ENCODE data around the gene ANO7.

The ANO7 gene

GRCh38 chr2:241161646-241162281, 26.7 kb upstream of the ANO7 start:
- Histone ChIP-seq H3K9me3 (ENCODE audit: control insufficient read depth, low read length) (no peaks in the 10 kb centered on the region), H3K36me3 (ENCODE audit: control insufficient read depth, insufficient read depth, low read length) (peaks cover 5% of the 10 kb centered on the region), H3K9ac (ENCODE audit: low read length) (no peak overlapping the region), H3K27me3 (ENCODE audit: control insufficient read depth, insufficient read depth, low read length) (no peaks in the 10 kb centered on the region), H3K4me3 (ENCODE audit: low read length) (no peak overlapping the region), H3K4me1 (ENCODE audit: control insufficient read depth, insufficient read depth, low read length) (no peaks in the 10 kb centered on the region)

GRCh38 chr2:241163601-241164118, 24.8 kb upstream of the ANO7 start:
- Histone ChIP-seq H3K4me1 (ENCODE audit: control insufficient read depth, insufficient read depth, low read length) (no peaks in the 10 kb centered on the region), H3K9me3 (ENCODE audit: control insufficient read depth, low read length) (no peaks in the 10 kb centered on the region), H3K27me3 (ENCODE audit: control insufficient read depth, insufficient read depth, low read length) (no peaks in the 10 kb centered on the region), H3K4me3 (ENCODE audit: low read length) (no peak overlapping the region), H3K36me3 (ENCODE audit: control insufficient read depth, insufficient read depth, low read length) (peaks cover 7% of the 10 kb centered on the region), H3K9ac (ENCODE audit: low read length) (no peak overlapping the region)

GRCh38 chr2:241168366-241168765, 20.1 kb upstream of the ANO7 start:
- peaks cover 15% of the 10 kb centered on the region for H3K36me3 ChIP-seq (ENCODE audit: control insufficient read depth, insufficient read depth, low read length)
- no peaks in the 10 kb centered on the region for H3K27me3 ChIP-seq (ENCODE audit: control insufficient read depth, insufficient read depth, low read length)
- H3K9me3 ChIP-seq (ENCODE audit: control insufficient read depth, low read length): no peaks in the 10 kb centered on the region
- no peak overlapping the region for H3K9ac ChIP-seq (ENCODE audit: low read length)
- H3K4me1 ChIP-seq (ENCODE audit: control insufficient read depth, insufficient read depth, low read length): no peaks in the 10 kb centered on the region
- H3K4me3 ChIP-seq (ENCODE audit: low read length): no peak overlapping the region

GRCh38 chr2:241173557-241173956, 14.9 kb upstream of the ANO7 start:
- Histone ChIP-seq H3K9ac (ENCODE audit: low read length) (no peak overlapping the region), H3K4me3 (ENCODE audit: low read length) (no peak overlapping the region), H3K9me3 (ENCODE audit: control insufficient read depth, low read length) (no peaks in the 10 kb centered on the region), H3K36me3 (ENCODE audit: control insufficient read depth, insufficient read depth, low read length) (peaks cover 12% of the 10 kb centered on the region), H3K27me3 (ENCODE audit: control insufficient read depth, insufficient read depth, low read length) (no peaks in the 10 kb centered on the region), H3K4me1 (ENCODE audit: control insufficient read depth, insufficient read depth, low read length) (no peaks in the 10 kb centered on the region)

GRCh38 chr2:241177526-241178334, 10.7 kb upstream of the ANO7 start:
- H3K9me3 ChIP-seq (ENCODE audit: control insufficient read depth, low read length): no peaks in the 10 kb centered on the region
- H3K27me3 ChIP-seq (ENCODE audit: control insufficient read depth, insufficient read depth, low read length): no peaks in the 10 kb centered on the region
- no peak overlapping the region for H3K9ac ChIP-seq (ENCODE audit: low read length)
- no peaks in the 10 kb centered on the region for H3K4me1 ChIP-seq (ENCODE audit: control insufficient read depth, insufficient read depth, low read length)
- no peak overlapping the region for H3K4me3 ChIP-seq (ENCODE audit: low read length)
- peaks cover 4% of the 10 kb centered on the region for H3K36me3 ChIP-seq (ENCODE audit: control insufficient read depth, insufficient read depth, low read length)

- Histone ChIP-seq H3K4me3 (ENCODE audit: low read length) (no peak overlapping the region), H3K9ac (ENCODE audit: low read length) (no peak overlapping the region), H3K9me3 (ENCODE audit: control insufficient read depth, low read length) (no peaks in the 10 kb centered on the region), H3K27me3 (ENCODE audit: control insufficient read depth, insufficient read depth, low read length) (no peaks in the 10 kb centered on the region), H3K36me3 (ENCODE audit: control insufficient read depth, insufficient read depth, low read length) (peaks cover 4% of the 10 kb centered on the region), H3K4me1 (ENCODE audit: control insufficient read depth, insufficient read depth, low read length) (no peaks in the 10 kb centered on the region)
Observed at GRCh38 chr2:241178961-241179360, 9.5 kb upstream of the ANO7 start.

GRCh38 chr2:241179899-241180298, 8.6 kb upstream of the ANO7 start:
- Histone ChIP-seq H3K27me3 (ENCODE audit: control insufficient read depth, insufficient read depth, low read length) (no peaks in the 10 kb centered on the region), H3K4me1 (ENCODE audit: control insufficient read depth, insufficient read depth, low read length) (no peaks in the 10 kb centered on the region), H3K4me3 (ENCODE audit: low read length) (no peak overlapping the region), H3K9me3 (ENCODE audit: control insufficient read depth, low read length) (no peaks in the 10 kb centered on the region), H3K9ac (ENCODE audit: low read length) (no peak overlapping the region), H3K36me3 (ENCODE audit: control insufficient read depth, insufficient read depth, low read length) (peaks cover 4% of the 10 kb centered on the region)

GRCh38 chr2:241180495-241180894, 8.0 kb upstream of the ANO7 start:
- no peaks in the 10 kb centered on the region for H3K9me3 ChIP-seq (ENCODE audit: control insufficient read depth, low read length)
- H3K4me1 ChIP-seq (ENCODE audit: control insufficient read depth, insufficient read depth, low read length): no peaks in the 10 kb centered on the region
- no peaks in the 10 kb centered on the region for H3K27me3 ChIP-seq (ENCODE audit: control insufficient read depth, insufficient read depth, low read length)
- H3K4me3 ChIP-seq (ENCODE audit: low read length): no peak overlapping the region
- H3K36me3 ChIP-seq (ENCODE audit: control insufficient read depth, insufficient read depth, low read length): peaks cover under 1% of the 10 kb centered on the region
- no peak overlapping the region for H3K9ac ChIP-seq (ENCODE audit: low read length)

GRCh38 chr2:241182126-241182525, 6.4 kb upstream of the ANO7 start:
- no peaks in the 10 kb centered on the region for H3K9me3 ChIP-seq (ENCODE audit: control insufficient read depth, low read length)
- H3K4me3 ChIP-seq (ENCODE audit: low read length): no peak overlapping the region
- H3K4me1 ChIP-seq (ENCODE audit: control insufficient read depth, insufficient read depth, low read length): peaks cover 6% of the 10 kb centered on the region
- no peak overlapping the region for H3K9ac ChIP-seq (ENCODE audit: low read length)
- H3K36me3 ChIP-seq (ENCODE audit: control insufficient read depth, insufficient read depth, low read length): no peaks in the 10 kb centered on the region
- no peaks in the 10 kb centered on the region for H3K27me3 ChIP-seq (ENCODE audit: control insufficient read depth, insufficient read depth, low read length)

- H3K36me3 ChIP-seq (ENCODE audit: control insufficient read depth, insufficient read depth, low read length): no peaks in the 10 kb centered on the region
- H3K4me3 ChIP-seq (ENCODE audit: low read length): no peak overlapping the region
- peaks cover 7% of the 10 kb centered on the region for H3K4me1 ChIP-seq (ENCODE audit: control insufficient read depth, insufficient read depth, low read length)
- no peak overlapping the region for H3K9ac ChIP-seq (ENCODE audit: low read length)
- H3K9me3 ChIP-seq (ENCODE audit: control insufficient read depth, low read length): no peaks in the 10 kb centered on the region
- H3K27me3 ChIP-seq (ENCODE audit: control insufficient read depth, insufficient read depth, low read length): no peaks in the 10 kb centered on the region
Observed at GRCh38 chr2:241182531-241183133, 5.8 kb upstream of the ANO7 start.

GRCh38 chr2:241183221-241183620, 5.3 kb upstream of the ANO7 start:
- no peaks in the 10 kb centered on the region for H3K36me3 ChIP-seq (ENCODE audit: control insufficient read depth, insufficient read depth, low read length)
- H3K4me3 ChIP-seq (ENCODE audit: low read length): no peak overlapping the region
- H3K9me3 ChIP-seq (ENCODE audit: control insufficient read depth, low read length): no peaks in the 10 kb centered on the region
- H3K9ac ChIP-seq (ENCODE audit: low read length): no peak overlapping the region
- H3K4me1 ChIP-seq (ENCODE audit: control insufficient read depth, insufficient read depth, low read length): peaks cover 13% of the 10 kb centered on the region
- H3K27me3 ChIP-seq (ENCODE audit: control insufficient read depth, insufficient read depth, low read length): no peaks in the 10 kb centered on the region

- Histone ChIP-seq H3K27me3 (ENCODE audit: control insufficient read depth, insufficient read depth, low read length) (no peaks in the 10 kb centered on the region), H3K9ac (ENCODE audit: low read length) (no peak overlapping the region)
Observed at GRCh38 chr2:241184901-241185300, 3.6 kb upstream of the ANO7 start.

More at GRCh38 chr2:241184901-241185300, 3.6 kb upstream of the ANO7 start:
- Histone ChIP-seq H3K4me3 (ENCODE audit: low read length) (no peak overlapping the region), H3K36me3 (ENCODE audit: control insufficient read depth, insufficient read depth, low read length) (no peaks in the 10 kb centered on the region), H3K9me3 (ENCODE audit: control insufficient read depth, low read length) (no peaks in the 10 kb centered on the region), H3K4me1 (ENCODE audit: control insufficient read depth, insufficient read depth, low read length) (peaks cover 23% of the 10 kb centered on the region)

All from mucosa of stomach (tissue), 1 donor.